Thymus (tissue), 11 donors: ENCODE data around the gene SLC6A4. TPM values are rescaled to one million over a fixed set of nuclear protein-coding genes. Genes with fewer than 3 reads are reported as not detected.

Experiments used
- DNase-seq, 9 donors: peaks; one replicate each; pipeline ENCODE4 v3.0.0-alpha.2; 2013; ENCODE audit warnings: low spot score in 9 of 9, low read depth in 6 of 9, missing footprints in 1 of 9
- H3K27ac ChIP-seq, 2 donors: one replicate each; pipeline ENCODE4 v1.5.1; 2013; ENCODE audit warnings: control low read depth in 1 of 2, low read depth in 1 of 2, low read length in 1 of 2, mild to moderate bottlenecking in 1 of 2, moderate library complexity in 1 of 2
- H3K27me3 ChIP-seq, 2 donors: one replicate each; pipeline ENCODE4 v1.5.1; 2013; ENCODE audit warnings: low read length in 1 of 2; ENCODE audit not compliant: control insufficient read depth in 2 of 2, insufficient read depth in 1 of 2
- H3K36me3 ChIP-seq, 2 donors: one replicate each; pipeline ENCODE4 v1.5.1; 2013; ENCODE audit warnings: low read length in 1 of 2, mild to moderate bottlenecking in 1 of 2, moderate library complexity in 1 of 2; ENCODE audit not compliant: control insufficient read depth in 2 of 2, insufficient read depth in 2 of 2
- H3K4me1 ChIP-seq, 2 donors: one replicate each; pipeline ENCODE4 v1.5.1; 2013; ENCODE audit warnings: low read length in 2 of 2; ENCODE audit not compliant: control insufficient read depth in 2 of 2, insufficient read depth in 2 of 2
- H3K4me3 ChIP-seq, 2 donors: one replicate each; pipeline ENCODE4 v1.5.1; 2013; ENCODE audit warnings: low read length in 2 of 2, control low read depth in 1 of 2, mild to moderate bottlenecking in 1 of 2
- H3K9me3 ChIP-seq, 2 donors: one replicate each; pipeline ENCODE4 v1.5.1; 2013; ENCODE audit warnings: low read length in 1 of 2, mild to moderate bottlenecking in 1 of 2; ENCODE audit not compliant: control insufficient read depth in 2 of 2, insufficient read depth in 1 of 2
- WGBS: extraction: QIAGEN DNeasy Blood & Tissue Kit; methylation state at CpG from one replicate; pipeline ENCODE4 v1.1.7; 2013; 5-methylcytosine and 5-hydroxymethylcytosine counted together
- polyA plus RNA-seq: library from polyadenylated mRNA; stranded (reverse); fragments of 200-250 nt; gene quantifications from one replicate; pipeline ENCODE4 v1.2.3, GENCODE V29; 2013
- total RNA-seq: library from RNA; stranded (reverse); fragments of 120-200 nt; gene quantifications from one replicate; pipeline ENCODE4 v1.2.4, GENCODE V29; 2013
- donor health status: healthy.

SLC6A4 gene
- total and polyA plus RNA-seq, 2 donors: 0.14 to 0.19 TPM

DNA sequence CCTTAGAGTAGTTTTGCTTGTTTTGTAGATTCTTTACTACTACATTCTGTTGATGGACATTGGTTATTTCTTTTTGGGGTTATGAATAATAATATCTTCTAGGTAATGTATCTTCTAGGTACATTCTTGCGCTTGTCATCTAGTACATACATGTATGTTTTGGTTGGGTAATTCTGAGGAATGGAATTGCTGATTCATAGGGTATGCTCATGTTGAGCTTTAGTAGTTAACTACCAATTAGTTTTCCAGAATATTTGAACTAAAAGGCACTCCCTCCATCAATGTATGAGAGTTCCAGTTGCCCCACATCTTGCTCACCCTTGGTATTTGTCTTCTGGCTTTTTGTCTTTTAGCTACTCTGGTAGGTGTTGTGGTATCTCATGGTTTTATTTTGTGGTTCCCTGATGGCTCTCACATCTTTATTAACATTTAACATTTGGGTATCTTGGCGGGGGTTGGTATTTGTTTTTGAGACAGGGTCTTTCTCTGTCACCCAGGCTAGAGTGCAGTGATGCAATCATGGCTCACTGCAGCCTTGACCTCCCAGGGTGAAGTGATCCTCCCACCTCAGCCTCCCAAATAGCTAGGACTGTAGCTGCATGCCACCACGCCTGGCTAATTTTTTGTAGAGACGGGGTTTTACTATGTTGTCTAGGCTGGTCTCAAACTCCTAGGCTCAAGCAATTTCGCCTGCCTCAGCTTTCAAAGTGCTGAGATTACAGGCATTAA lies 47.1 kb downstream of the SLC6A4 start:
- no peak for DNase-seq
- no peaks in the 10 kb centered on the region for H3K9me3 ChIP-seq
- H3K27me3 ChIP-seq: peaks cover 0 to under 1% of the 10 kb centered on the region in 2 donors
- WGBS: 97% methylated on average over 5 of the region's 5 CpGs
- H3K36me3 ChIP-seq: peaks cover 16 to 28% of the 10 kb centered on the region in 2 donors
- no peak overlapping the region for H3K27ac ChIP-seq
- no peak overlapping the region for H3K4me3 ChIP-seq
- no peaks in the 10 kb centered on the region for H3K4me1 ChIP-seq

DNA sequence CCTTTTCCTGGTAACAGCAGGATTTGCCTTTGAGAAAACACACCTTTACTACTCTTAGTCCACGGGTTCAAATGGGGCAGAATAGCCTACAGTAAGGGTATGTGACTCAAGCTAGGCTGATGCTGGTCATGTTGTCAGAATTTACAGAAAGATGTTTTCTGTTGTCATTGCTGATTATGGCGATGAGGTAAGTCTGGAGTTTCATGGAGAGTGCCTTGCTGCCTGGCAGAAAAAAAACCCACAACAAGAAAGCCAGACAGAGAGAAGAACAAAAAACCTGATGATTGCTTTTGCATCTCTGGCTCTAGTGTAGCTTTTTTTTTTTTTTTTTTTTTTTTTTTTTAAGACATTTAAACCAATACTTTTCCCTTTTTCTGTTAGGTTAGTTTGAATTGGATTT lies 47.9 kb downstream of the SLC6A4 start:
- WGBS: 98% methylated on average over 2 of the region's 2 CpGs
- no peaks in the 10 kb centered on the region for H3K4me1 ChIP-seq
- H3K27me3 ChIP-seq: no peaks in the 10 kb centered on the region
- peaks cover 16 to 30% of the 10 kb centered on the region in 2 donors for H3K36me3 ChIP-seq
- no peak overlapping the region for H3K27ac ChIP-seq
- no peaks in the 10 kb centered on the region for H3K9me3 ChIP-seq
- no peak overlapping the region for H3K4me3 ChIP-seq
- no peak for DNase-seq

DNA sequence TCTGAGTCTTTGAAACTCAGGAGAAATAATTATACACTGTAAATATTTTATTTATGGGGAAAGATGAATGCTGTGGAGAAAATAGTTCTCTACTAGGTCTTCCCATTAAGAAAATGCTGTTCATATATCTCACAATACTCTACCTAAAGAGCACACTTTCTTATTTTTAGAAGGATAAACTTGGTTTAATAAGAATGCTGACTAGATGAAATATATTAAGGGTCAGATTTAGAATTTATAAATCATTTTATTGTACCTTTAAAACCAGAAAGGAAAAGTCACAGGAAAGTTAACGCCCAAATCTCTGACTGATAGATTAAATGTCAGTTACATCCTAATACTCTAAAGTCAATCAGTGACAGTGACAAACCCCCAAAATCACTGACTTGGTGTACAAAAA lies 48.7 kb downstream of the SLC6A4 start:
- peaks cover 20 to 37% of the 10 kb centered on the region in 2 donors for H3K36me3 ChIP-seq

DNA sequence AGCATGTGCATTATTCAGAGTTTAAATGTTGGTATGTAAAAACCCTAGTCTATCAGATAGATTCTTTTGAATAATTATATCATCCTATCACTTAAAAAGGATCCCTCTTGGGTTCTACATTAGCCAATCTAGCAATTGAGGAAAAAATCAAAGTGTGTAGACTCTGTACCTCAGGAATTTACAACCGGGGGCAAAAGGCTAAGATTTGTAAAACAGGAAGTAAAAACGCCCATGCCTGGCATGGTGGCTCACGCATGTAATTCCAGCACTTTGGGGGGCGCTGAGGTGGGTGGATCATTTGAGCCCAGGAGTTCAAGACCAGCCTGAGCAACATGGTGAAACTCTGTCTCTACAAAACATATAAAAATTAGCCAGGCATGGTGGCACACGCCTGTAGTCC lies 58.6 kb downstream of the SLC6A4 start:
- H3K9me3 ChIP-seq: no peaks in the 10 kb centered on the region
- H3K27me3 ChIP-seq: no peaks in the 10 kb centered on the region
- no peak overlapping the region for H3K27ac ChIP-seq
- 96% methylated on average over 5 of the region's 5 CpGs for WGBS
- H3K36me3 ChIP-seq: peaks cover 17 to 47% of the 10 kb centered on the region in 2 donors
- no peak overlapping the region for H3K4me3 ChIP-seq
- H3K4me1 ChIP-seq: no peaks in the 10 kb centered on the region
- no peak for DNase-seq

More for the DNA sequence above, 48.7 kb downstream of the SLC6A4 start:
- Histone ChIP-seq H3K27ac (no peak overlapping the region), H3K4me1 (no peaks in the 10 kb centered on the region), H3K4me3 (no peak overlapping the region), H3K9me3 (no peaks in the 10 kb centered on the region), H3K27me3 (no peaks in the 10 kb centered on the region)
- no peak for DNase-seq
- WGBS: 99% methylated on average over 1 of the region's 1 CpG

DNA sequence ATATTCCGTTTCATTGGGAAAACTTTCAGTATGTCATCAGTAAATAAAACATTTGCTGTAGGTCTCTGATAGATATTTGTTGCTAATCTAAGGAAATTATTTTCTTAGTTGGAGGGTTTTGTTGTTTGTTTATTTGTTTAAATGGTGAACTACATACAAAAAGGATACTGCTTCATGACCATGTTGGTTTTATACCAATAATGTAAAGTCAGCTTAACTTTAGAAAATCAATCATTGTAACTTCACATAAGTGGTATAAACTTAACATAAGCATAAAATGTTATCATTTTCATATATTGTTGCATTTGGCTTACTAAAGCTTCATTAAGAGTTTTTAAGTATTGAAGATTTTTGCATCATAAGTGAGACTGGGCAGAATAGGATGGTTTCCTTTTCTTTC lies 60.9 kb downstream of the SLC6A4 start:
- 99% methylated on average over 1 of the region's 1 CpG for WGBS
- no peak overlapping the region for H3K4me3 ChIP-seq
- no peaks in the 10 kb centered on the region for H3K4me1 ChIP-seq
- DNase-seq: no peak
- H3K27ac ChIP-seq: no peak overlapping the region
- H3K36me3 ChIP-seq: peaks cover 6 to 34% of the 10 kb centered on the region in 2 donors
- no peaks in the 10 kb centered on the region for H3K27me3 ChIP-seq
- H3K9me3 ChIP-seq: no peaks in the 10 kb centered on the region

DNA sequence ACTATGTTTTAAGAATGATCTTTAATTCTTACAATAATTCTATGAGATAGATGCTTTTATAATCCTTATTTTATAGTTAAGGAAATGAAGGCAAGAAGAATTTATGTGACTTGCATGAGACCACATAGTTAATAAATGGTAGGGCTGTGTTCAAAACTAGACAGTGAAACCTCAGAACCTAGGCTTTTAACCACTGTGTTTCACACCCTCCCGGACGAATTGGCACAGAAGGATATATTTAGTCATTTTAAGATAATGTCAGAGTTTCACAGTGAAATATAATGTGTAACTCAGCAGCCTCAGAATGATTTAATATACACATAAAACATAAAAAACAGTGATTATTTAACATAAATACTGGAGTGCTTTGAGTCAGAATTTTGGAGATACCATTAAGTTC lies 61.8 kb downstream of the SLC6A4 start:
- no peak overlapping the region for H3K27ac ChIP-seq
- H3K27me3 ChIP-seq: no peaks in the 10 kb centered on the region
- H3K9me3 ChIP-seq: no peaks in the 10 kb centered on the region
- 95% methylated on average over 2 of the region's 2 CpGs for WGBS
- no peak overlapping the region for H3K4me3 ChIP-seq
- peaks cover 3 to 30% of the 10 kb centered on the region in 2 donors for H3K36me3 ChIP-seq
- DNase-seq: no peak
- no peaks in the 10 kb centered on the region for H3K4me1 ChIP-seq

DNA sequence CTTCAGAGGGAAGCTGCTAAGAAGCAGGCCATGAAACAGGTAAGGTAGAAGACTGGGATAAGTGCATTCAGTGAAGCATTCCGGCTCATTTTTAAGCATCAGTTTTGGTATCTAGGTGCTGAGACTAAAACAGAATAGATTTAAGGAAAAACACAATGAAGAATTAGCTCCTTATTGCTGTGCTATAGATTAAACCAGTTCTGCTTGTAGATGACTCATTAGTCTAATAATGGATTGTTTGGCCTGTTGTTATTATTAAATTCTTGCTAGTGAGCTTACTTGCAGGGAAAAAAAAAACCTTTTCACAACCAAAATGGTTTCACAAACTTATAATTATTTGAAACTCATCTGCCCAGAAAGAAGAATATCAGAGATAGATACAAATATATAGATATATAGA lies 62.9 kb downstream of the SLC6A4 start:
- Histone ChIP-seq H3K4me3 (no peak overlapping the region), H3K36me3 (peaks cover 3 to 27% of the 10 kb centered on the region in 2 donors), H3K27me3 (no peaks in the 10 kb centered on the region), H3K27ac (no peak overlapping the region), H3K4me1 (no peaks in the 10 kb centered on the region), H3K9me3 (no peaks in the 10 kb centered on the region)
- no peak for DNase-seq
- WGBS: 100% methylated on average over 1 of the region's 1 CpG

DNA sequence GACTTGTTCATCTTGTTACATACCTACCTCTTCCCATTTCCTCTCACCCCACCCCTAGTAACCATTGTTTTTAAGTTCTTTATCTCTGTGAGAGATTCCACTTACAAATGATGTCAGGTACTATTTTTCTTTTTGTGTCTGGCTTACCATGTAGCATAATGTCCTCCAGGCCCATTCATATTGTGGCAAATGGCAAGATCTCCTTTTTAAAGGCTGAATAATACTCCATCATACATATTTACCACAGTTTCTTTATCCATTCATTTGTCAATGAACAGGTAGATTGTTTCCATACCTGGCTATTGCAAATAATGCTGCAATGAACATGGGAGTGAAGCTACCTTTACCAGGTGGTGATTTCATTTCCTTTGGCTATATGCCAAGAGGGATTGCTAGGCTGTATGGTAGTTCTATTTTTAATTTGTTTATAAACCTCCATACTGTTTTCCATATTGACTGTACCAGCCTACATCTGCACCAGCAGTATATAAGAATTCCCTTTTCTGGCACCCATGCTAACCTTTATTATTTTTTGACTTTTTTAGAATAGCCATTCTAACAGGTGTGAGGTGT lies 65.0 kb downstream of the SLC6A4 start:
- Histone ChIP-seq H3K27ac (no peak overlapping the region), H3K36me3 (peaks cover 3 to 14% of the 10 kb centered on the region in 2 donors)
- no peak for DNase-seq

DNA sequence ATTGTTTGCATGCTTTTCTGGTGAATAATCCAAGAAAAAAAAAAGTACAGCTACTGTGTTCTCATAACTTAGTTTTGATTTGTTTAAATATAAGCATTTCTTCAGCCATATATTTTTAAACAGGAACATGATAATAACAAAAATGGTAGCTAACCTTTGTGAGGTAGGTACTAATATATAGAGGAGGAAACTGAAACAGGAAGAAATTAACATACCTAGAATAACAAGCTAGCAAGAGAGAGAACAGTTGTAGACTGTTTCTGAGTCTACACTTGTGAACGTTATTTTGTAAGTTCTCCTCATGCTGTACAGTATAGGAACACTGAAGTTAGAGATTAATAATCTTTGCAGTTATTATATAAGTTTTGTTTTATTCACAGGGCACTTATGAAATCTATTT lies 69.5 kb downstream of the SLC6A4 start:
- H3K4me3 ChIP-seq: no peak overlapping the region
- H3K27me3 ChIP-seq: no peaks in the 10 kb centered on the region
- 87% methylated on average over 1 of the region's 1 CpG for WGBS
- peaks cover 5 to 7% of the 10 kb centered on the region in 2 donors for H3K36me3 ChIP-seq
- DNase-seq: no peak
- no peak overlapping the region for H3K27ac ChIP-seq
- H3K4me1 ChIP-seq: no peaks in the 10 kb centered on the region
- H3K9me3 ChIP-seq: no peaks in the 10 kb centered on the region

More for the DNA sequence above, 65.0 kb downstream of the SLC6A4 start:
- Histone ChIP-seq H3K9me3 (no peaks in the 10 kb centered on the region), H3K4me1 (no peaks in the 10 kb centered on the region), H3K4me3 (no peak overlapping the region), H3K27me3 (no peaks in the 10 kb centered on the region)
